GM21528 (cell line): ENCODE data around the gene RABEP2.

Experiments used
- ATAC-seq: cut with Tn5 transposase; IDR thresholded peaks from one replicate; pipeline ENCODE4 v1.9.1; 2021; ENCODE audit warnings: mild to moderate bottlenecking, moderate library complexity; ENCODE audit not compliant: unreplicated experiment, low FRiP score

Gene RABEP2

DNA sequence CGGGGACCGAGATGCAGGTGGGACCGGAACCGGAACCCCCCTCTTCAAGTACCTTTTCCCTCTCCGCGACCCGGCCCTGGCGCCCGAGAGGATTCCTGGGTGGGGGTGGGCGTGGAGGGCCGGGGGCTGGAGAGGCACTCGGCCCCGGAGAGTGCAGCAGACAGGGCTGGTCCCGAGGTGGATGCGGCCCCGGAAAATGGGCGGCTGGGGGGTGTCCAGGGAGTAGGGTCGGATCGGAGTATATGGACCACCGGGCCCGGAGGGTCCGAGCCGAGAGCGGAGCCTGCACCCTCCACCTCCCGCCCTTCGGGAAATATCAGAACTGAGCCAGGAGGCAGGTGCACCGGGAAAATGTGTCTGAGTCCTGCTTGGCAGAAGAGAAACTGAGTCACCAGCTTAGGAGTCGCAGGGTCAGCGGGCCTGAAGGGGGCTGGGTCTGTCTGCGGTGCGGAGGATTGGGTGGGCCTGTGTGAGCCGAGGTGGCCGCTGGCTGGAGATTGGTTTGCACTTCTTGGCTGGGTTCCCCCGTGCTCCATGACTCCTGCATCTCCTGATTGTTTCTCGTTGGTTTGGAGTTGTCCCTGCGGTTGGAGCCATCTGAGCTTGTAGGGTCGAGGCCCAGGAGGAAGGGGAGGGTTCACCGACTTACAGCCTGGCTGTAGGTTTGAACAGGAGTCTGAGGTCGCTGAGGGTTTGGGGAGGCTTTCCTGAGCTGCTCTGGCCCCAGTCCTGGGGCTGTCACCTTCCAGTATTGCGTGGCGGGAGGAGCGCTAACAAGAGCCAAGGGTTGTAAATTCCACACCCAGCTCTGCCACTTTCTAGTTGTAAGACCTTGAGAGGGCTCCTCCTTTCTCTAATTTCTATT lies 60.9 kb downstream of the RABEP2 start:
- no peak for ATAC-seq

DNA sequence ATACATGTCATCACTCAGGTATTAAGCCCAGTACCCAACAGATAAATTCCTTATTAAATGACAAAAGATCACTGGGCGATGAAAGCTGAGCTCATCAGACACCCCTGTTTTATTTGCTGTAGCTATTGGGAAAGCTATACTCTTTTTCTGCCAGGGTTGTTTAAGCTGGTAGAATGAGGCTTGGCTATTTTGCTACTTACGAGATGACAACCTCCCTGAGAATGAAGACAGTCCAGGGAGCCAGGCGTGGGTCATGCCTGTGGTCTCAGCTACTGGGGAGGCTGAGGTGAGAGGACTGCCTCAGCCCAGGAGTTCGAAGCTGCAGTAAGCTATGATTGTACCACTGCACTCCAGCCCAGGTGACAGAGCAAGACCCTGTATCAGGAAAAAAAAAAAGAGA lies 65.7 kb downstream of the RABEP2 start:
- no peak for ATAC-seq

DNA sequence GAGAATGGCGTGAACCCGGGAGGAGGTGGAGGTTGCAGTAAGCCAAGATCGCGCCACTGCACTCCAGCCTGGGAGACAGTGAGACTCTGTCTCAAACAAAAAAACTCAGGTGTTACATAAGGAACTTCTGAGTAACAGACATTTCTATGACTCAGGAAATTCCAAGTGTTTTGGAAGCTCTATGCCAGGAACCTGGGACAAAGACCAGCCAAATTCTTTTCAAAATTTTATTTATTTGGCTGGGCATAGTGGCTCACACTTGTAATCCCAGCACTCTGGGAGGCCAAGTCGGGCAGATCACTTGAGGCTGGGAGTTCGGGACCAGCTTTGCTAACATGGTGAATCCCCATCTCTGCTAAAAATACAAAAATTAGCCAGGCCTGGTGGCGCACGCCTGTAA lies 66.6 kb downstream of the RABEP2 start:
- no peak for ATAC-seq
